ENCODE results near the gene UNG.
"Not testable (repeated sequence)": the region's sequence is repeated elsewhere in the genome, so short reads cannot be mapped to it uniquely, and the experiment has no call there.

UNG gene

DNA sequence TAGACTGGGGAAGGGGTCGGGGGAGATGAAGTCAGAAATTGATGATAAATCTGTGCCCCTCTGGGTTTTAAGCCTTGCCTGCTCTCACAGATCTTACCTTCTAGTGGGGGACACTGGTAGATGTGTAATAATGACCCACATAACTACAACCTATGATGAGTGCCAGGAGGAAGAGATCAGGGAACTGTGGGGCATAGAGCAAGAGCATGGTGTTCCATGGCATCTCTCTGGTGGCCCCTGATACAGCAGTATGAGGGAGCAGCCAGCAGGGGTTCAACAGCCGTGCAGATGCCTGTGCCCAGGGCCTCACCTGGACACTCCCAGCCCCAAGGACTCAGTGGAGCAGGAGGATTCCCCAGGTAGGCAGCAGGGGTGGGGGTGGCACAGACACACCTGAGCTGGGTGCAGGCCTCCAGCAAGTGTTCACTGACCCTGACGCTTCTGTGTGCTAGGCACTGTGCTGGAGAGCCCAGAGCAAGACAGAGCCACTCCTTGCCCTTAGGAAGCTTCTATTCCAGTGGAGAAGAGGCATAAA, 24.0 kb downstream of the UNG start:
- no peak for DNase-seq (ENCODE audit: low read depth in 2 of 2)

DNA sequence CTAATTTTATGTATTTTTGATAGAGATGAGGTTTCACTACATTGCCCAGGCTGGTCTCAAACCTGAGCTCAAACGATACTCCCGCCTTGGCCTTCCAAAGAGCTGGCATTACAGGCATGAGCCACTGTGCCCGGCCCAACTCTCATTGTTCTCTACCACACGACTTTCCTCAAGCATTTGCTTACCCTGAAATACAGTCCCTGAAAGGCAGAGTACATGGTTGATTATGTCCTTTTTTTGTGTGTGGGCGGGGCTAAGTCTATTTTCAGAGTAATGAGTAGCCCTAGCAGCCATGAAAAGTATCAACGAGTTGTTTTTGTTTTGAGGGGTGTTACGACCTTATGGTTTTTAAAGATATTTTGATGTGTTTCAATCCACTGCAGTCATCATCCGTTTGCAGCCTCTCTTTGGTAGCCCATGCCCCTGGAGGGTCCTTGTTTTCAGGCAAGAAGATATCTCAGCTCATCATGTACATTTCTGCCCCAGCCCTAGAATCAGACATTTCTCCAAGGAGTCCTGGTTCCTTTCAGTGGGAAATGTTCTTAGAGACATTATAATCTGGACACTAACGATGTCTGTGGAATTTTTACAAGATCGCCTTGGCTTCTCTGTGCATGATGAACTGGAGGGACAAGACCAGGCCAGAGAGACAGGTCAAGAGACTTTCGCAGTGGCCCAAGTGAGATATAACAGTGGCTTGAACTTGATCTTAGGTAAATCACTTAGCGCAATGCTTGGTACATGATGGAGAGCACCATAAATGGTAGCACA, 27.7 kb downstream of the UNG start:
- no peak for DNase-seq (ENCODE audit: low read depth in 2 of 2)

DNA sequence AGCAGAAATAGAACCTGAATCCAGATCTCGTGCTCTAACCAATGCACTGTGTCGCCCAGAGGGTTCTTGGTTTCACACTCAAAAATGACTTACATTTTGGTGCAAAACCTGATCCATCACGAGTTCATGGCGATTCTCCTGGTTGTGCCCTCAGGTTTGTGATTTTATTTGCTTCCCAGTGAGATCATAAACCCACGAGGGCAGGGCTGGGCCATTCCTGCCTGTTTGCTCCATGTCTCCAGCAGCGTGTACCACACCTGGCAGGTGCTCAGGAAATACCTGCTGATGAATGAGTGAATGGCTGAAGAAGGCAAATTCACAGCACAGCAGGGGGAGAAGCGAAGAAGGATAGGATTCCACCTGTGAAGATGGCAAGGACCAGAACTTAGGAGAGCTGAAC, 28.4 kb downstream of the UNG start:
- DNase-seq (ENCODE audit: low read depth in 2 of 2): no peak

DNA sequence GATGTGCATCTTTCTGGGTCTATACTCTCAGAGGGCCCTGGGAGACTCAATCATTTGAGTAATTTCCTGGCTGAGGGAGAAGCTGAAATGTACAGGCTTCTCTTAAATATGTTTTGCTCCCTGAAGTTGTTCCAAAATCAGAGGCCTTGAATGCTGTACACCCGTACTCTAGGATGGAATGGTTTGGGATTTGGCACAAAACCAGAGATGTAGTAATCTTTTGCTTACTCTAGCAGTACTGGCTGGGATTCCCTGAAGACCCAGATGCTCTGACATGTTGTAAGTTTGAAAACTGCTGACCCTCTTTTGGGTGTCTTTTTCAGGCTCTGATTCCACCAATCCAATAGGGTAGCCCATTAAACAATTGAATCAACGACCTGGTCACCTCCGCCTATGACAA, 29.4 kb downstream of the UNG start:
- no peak for DNase-seq (ENCODE audit: low read depth in 2 of 2)

DNA sequence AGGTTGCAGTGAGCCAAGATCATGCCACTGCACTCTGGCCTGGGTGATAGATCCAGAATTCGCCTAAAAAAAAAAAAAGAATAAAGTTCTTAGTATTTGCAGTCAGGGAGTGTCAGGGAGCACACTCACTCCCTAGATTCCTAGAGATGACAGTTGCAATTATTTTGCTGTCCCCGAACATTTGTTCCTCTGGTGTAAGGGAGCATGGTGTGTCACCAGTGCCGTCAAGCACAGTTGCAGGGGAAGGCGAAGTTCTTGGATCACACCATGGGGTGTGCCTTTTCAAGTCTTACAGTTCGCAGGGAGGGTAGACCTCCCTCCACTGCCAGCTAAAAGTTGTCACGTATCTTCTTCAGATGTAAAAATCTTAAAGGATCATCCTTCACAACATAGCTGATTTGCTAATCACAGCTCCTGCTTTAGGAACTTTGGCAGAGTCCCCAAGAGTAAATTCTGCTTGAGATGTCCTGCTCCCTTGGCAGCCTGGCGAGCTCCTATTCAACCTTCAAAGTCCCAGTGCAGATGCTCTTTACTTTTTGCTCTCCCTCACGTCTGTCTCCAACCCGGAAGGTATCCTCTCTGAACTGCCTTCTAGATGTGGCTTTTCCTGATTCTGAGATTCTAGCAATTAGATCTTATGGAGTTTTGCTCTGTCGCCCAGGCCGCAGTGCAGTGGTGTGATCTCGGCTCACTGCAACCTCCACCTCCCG, 30.3 kb downstream of the UNG start:
- no peak for DNase-seq (ENCODE audit: low read depth in 2 of 2)

DNA sequence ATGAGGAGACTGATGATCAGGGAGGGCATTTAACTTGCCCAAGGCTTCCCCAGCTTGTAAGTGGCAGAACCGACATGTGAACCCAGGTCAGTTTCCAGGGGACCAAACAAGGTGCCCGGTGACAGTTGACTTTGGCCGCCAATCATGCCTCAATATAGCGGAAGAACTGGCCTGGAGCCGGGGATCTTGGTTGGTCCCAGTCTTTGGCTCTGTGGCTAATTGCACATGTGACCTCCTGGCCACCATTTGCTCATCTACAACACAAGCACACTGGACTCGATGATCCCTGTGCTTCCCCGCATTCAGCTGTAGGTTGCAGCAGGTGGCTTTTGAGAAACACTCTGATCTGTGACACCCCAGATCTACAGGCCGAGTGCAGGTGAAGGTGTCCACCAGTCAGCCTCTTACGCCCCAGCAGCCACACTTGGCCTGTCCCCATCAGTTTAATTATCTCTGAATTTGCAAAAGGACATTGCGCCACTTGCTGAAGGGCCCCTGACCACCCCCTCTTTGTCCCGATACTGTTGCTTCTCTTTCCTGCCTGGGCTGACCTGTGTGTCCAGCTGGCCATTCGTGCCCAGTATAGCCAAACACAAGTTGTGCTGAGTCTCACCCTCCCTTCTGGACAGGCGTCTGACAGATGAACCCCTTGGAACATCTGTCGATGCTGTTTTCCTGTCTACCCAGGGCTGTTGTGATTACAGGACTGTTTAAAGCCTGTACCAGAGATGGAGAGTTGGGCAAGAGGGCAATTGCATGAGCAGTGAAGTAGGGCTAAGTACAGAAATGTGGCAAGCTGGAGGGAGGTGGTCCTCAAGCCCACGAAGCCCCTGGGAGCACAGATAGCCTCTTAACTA, 33.1 kb downstream of the UNG start:
- no peak for DNase-seq (ENCODE audit: low read depth in 2 of 2)

DNA sequence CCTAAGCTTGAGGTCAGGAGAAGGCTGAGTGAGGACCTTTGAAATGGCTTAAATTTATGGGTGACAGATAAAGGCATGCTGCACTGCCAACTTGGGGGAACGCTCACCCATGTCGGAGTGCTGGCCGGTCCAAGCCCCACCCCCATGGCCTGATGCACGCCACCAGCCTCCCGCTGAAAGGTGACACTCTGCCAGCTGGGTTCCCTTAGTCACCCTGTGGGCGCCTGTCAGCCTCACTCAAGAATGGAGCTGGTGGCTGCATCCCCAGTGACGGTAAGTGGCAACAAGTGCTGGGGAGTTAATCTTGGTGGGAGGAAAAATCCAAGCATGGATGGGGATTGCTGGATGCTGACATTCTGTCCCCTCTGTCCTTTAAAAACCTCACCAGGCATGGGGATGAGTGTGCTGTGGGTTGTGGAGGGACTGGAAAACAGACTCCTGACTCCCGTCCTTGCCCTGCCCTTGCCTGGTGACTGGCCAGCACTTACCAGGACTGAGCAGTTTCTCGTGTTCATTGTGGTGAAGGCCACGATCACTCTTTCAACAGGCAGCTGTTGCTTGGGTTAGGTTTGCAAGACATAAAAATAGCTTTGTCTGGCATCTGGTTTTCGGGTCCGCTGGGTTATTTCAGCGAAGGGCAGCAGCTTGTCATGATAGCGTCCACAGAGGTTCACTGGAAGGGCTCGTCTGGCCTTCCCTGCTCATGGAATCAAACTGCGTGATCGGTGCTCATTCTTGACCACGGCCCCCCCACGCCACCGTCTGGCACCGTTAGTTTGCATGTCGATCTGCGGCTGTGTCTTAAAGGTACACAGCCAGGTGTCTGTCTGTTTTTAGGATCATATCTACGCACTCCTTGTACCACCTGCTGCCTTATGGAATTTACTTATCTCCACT, 34.0 kb downstream of the UNG start:
- no peak for DNase-seq (ENCODE audit: low read depth in 2 of 2)

DNA sequence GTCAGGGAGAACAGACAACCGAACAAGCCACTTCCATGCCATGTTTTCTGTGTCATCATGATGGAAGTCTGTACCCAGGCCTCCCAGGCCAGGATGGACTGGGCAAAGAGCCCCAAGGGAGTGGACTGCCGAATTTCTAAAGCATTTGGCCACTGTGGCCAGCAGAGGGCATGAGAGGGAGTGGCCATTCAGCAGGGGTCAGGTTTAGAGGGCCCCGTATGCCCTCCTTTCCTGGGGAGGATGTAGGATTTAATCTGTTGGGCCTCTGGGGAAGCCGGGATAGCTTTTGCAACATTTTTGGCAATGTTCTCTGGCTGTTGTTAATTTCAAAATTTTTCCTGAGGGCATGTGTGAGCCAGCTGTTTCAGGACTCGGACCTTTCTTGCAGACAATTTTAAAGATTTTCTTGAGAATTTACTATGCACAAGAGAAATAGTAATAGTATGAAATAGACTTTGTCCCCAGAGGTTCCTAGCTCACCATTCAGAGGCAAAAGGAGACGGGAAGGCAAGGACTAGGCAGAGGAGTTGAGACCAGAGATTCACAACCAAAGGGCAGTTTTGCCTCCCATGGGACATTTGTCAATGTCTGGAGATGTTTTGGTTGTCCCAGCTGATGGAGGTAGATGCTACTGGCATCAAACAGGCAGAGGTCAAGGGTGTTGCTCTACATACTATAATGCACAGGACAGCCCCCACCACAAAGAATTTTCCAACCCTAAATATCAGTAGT, 37.0 kb downstream of the UNG start:
- DNase-seq (ENCODE audit: low read depth in 2 of 2): no peak

DNA sequence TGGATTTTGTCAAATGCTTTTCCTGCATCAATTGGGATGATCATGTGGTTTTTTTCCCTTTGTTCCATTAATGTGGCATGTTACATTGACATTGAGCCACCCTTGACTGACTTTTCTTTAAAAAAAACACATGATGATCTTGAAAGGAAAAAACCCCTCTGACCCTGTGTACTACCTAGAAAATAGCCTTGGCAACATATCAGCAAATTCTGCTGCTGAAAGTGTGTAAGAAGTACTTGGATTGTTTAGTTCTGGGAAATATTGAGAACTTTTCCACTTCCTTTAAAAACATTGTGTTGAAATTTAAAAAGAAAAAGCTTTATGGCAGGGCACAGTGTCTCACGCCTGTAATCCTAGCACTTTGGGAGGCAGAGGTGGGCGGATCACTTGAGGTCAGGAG, 39.7 kb downstream of the UNG start:
- no peak for DNase-seq (ENCODE audit: low read depth in 2 of 2)

DNA sequence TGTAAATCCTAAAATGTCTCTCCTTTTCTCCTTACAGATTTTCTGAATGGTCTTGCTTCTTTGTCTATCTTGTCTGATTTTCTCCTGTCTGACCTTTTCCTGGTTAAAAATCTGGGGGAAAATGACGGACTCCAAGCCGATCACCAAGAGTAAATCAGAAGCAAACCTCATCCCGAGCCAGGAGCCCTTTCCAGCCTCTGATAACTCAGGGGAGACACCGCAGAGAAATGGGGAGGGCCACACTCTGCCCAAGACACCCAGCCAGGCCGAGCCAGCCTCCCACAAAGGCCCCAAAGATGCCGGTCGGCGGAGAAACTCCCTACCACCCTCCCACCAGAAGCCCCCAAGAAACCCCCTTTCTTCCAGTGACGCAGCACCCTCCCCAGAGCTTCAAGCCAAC, 42.0 kb downstream of the UNG start:
- no peak for DNase-seq (ENCODE audit: low read depth in 2 of 2)

DNA sequence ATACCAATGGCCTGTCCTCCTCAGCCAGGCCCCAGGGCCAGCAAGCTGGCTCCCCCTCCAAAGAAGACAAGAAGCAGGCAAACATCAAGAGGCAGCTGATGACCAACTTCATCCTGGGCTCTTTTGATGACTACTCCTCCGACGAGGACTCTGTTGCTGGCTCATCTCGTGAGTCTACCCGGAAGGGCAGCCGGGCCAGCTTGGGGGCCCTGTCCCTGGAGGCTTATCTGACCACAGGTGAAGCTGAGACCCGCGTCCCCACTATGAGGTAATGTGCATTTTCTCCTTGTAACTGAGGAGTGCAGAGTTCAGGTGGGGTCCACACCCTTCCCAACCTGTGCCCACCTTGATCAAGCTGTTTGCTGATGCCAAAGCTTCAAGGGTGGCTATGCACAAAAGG, 42.4 kb downstream of the UNG start:
- DNase-seq (ENCODE audit: low read depth in 2 of 2): no peak

DNA sequence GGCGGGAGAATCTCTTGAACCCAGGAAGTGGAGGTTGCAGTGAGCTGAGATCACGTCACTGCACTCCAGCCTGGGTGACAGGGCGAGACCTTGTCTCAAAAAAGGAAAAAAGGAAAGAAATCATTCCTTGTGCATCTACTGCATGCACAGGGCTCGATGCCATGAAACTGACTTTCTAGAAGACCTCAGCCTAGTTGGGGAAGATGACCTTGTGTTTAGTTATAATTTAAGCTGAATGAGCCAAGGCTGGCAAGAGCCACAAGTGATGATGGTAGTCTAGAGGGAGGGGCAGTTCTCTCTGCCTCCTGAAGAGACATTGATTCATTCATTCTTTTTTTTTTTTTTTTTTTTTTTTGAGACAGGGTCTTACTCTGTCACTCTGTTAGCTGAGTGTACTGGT, 43.2 kb downstream of the UNG start:
- DNase-seq (ENCODE audit: low read depth in 2 of 2): no peak

DNA sequence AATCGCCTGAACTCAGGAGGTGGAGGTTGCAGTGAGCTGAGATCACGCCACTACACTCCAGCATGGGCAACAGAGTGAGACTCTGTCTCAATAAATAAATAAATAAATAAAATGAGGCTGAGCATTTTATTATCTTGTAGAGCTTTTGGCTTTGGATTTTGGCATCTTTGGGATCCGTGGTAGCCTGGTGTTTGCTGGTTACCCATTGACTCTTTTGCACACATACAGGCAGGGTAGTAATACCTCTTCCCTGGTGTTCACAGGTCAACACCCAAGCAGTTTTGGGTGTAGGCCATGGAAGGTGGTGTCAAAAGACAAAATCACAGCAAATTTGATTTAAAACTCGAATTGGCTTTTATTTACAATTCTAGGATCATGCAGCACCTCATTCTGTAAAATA, 46.8 kb downstream of the UNG start:
- no peak for DNase-seq (ENCODE audit: low read depth in 2 of 2)

DNA sequence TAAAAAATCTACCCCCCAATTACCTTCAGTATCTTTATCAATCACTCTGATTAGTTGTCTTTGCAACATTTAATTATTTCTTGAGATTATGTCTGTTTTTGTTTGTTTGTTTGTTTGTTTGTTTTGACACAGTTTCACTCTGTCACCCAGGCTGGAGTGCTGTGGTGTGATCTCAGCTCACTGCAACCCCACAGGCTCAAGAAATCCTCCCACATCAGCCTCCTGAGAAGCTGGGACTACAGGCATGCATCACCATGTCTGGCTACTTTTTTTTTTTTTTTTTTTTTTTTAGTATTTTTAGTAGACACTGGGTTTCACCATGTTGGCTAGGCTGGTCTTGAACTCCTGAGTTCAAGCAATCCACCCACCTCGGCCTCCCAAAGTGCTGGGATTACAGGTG, 49.7 kb downstream of the UNG start:
- DNase-seq (ENCODE audit: low read depth in 2 of 2): not testable (repeated sequence)

DNA sequence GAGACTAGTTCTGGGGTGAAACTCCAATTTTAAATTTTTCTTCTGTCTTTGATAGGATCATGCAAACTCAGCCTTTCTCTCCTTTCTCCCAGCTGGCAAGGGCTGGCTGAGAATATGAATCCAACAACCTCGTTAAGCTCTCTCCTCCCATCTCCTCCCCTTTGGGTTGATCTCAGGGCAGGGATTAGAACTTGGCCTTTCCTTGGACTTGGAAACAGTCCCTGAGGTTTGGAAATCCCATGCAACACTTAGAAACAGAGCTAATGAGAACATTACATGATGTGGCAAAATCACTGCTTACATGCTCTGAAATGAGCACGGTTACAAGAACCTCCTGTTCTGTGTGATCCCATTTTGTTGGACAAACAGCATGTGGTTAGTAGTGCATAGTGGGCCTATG, 50.6 kb downstream of the UNG start:
- no peak for DNase-seq (ENCODE audit: low read depth in 2 of 2)

DNA sequence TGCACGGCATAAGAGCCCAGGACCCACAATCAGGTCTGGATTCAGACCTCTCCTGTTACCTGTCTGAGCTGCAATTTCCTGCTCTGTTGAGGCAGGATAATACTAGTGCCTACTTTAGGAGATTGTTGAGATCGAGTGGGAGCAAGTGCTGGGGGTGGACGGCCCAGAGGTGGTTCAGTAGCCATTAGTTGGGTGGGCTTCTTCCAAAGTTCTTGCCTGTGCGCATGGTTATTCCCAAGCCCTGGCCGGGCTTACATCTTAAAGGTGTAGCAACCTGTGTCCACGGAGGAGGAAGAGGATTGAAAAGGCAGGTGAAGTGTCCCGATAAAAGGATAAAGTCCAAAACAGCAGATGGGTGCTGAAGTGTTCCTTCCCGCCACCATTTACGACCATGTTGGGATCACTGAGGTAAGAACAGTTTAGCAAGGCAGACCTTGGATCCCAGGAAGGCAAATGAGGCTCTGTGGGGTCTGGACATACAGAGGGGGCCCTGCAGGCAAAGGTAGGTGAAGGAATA, 52.8 kb downstream of the UNG start:
- no peak for DNase-seq (ENCODE audit: low read depth in 2 of 2)

DNA sequence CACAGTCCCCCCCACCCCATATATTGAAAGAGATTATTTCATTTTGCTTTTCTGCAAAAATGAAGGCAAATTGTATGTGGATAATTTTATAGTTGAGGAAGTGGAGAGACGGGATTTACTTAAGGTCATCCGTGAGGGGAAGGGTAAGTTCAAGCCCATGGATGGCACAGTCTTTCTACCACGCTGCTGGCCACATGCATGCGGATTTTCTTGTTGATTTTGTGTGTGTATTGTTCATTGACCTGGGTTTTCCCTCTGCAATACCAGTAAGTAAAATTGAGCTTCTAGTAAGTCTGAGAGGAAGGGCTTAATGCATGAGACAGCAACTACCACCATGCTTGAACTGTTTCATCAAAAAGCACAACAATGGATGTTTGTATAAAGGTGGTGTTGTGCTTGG, 54.1 kb downstream of the UNG start:
- no peak for DNase-seq (ENCODE audit: low read depth in 2 of 2)

DNA sequence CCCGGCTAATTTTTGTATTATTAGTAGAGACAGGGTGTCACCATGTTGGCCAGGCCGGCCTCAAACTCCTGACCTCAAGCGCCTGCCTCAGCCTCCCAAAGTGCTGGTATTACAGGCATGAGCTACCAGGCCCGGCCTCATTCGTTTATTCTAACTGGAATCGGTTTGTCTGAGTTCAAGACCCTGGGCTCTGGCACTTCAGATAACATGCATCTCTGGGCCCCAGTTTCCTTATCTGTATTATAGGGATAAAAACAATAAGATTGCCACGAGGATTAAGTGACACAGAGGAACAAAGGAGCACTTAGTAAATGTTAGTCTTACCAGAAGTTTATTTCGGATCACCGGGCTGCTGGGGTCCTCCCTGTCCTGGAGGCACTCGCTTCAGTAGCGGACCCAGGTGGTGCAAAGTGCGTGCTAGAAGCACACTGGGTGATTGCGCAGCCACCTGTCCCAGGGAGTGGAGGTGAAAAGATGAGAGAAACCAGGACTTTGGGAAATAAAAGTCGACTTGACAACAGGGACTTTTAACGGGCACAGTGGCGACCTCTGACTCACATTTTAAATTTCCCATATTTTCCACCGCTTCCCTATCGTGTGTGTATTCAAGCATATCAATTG, 56.5 kb downstream of the UNG start:
- DNase-seq (ENCODE audit: low read depth in 2 of 2): no peak

DNA sequence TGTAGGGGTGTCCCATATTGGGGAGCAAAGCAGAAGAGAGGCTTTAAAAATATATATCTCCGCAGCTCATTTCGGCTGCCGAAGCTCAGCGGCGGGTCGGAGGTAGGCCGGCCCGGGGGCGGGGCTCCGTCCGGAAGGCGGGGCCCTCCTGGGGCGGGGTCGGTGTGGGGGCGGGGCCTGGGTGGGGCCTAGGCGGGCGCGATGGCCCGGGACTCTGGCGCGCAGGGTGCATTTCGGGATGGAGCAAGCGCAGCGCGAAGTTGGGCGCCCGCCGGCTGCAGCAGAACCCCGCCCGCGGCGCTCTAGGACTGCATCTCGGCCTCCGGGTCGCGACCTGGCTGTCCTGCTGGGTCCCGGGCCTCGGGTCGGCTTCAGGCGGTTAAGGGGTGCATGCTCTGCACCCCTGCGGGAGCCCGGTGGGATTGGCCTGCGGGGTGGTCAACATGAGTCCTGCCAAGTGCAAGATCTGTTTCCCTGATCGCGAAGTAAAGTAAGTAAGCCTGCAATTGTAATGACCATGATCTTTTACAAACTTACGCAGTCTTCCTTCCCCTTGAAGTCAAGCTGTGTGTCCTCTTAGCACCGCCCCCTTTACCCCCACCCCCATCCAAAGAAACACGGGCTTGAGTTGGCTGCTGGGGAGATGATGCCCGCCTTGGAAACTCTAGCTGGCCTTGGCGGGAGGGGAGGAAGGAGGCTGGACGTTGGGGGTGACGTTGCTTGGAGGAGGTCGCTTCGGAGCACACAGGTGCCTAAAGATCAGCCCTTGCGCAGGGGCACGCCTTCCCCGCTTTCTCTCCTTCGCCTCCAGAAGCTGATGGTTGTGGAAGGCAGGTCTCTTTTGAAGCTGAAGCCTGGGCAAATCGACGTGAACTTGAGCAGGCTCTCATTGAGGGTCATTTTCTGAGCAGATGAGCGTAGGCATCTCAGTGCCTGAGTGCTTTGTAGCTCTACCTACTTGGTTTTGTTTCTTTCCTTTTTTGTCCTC, 57.3 kb downstream of the UNG start:
- DNase-seq (ENCODE audit: low read depth in 2 of 2): peak; percentile 70 to 71
